ENCODE results near the gene GJD2. TPM values are rescaled to one million over a fixed set of nuclear protein-coding genes. Genes with fewer than 3 reads are reported as not detected.

The GJD2 gene
- total RNA-seq, 4 donors from 2014 or later, result not detected

DNA sequence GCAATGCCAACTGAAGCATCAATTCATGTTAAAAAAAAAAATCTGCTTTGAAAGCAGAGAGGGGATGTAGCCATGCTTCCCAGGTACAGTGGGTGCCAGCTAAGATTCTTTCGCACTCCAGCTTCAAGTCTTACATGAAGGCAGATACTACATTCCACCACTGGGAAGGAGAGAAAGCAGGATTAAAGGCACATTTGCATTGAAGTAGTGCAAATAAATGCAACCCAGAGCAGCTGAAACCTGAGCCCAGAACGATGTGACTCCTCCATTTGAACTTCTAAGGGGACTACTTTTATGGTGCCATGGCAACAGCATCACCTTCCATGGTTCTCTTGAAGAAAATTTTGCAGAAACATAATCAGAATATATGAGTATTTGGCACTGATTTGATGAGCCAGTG, 19.1 kb upstream of the GJD2 start:
- no peak overlapping the region for H3K27ac ChIP-seq
- no peaks in the 10 kb centered on the region for H3K4me1 ChIP-seq
- no peaks in the 10 kb centered on the region for H3K36me3 ChIP-seq
- no peak for DNase-seq (ENCODE audit: low spot score in 2 of 2)
- 37 to 50% methylated on average over 2 of the region's 2 CpGs for WGBS, 2 donors
- TF ChIP-seq, protein P1, sequence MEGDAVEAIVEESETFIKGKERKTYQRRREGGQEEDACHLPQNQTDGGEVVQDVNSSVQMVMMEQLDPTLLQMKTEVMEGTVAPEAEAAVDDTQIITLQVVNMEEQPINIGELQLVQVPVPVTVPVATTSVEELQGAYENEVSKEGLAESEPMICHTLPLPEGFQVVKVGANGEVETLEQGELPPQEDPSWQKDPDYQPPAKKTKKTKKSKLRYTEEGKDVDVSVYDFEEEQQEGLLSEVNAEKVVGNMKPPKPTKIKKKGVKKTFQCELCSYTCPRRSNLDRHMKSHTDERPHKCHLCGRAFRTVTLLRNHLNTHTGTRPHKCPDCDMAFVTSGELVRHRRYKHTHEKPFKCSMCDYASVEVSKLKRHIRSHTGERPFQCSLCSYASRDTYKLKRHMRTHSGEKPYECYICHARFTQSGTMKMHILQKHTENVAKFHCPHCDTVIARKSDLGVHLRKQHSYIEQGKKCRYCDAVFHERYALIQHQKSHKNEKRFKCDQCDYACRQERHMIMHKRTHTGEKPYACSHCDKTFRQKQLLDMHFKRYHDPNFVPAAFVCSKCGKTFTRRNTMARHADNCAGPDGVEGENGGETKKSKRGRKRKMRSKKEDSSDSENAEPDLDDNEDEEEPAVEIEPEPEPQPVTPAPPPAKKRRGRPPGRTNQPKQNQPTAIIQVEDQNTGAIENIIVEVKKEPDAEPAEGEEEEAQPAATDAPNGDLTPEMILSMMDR (IDR thresholded peaks at IDR 0.05), result no peak
- no peak for TF ChIP-seq POLR2A (IDR thresholded peaks at IDR 0.05)
- TF ChIP-seq EP300 (IDR thresholded peaks at IDR 0.05), result no peak
- no peaks in the 10 kb centered on the region for H3K27me3 ChIP-seq
- H3K4me3 ChIP-seq, result no peak overlapping the region
- H3K9me3 ChIP-seq, result no peaks in the 10 kb centered on the region

- Histone ChIP-seq H3K27ac (no peak overlapping the region), H3K4me3 (no peak overlapping the region), H3K9me3 (no peaks in the 10 kb centered on the region), H3K4me1 (no peaks in the 10 kb centered on the region), H3K36me3 (no peaks in the 10 kb centered on the region), H3K27me3 (no peaks in the 10 kb centered on the region)
- no peak for DNase-seq (ENCODE audit: low spot score in 2 of 2)
- no peak for TF ChIP-seq POLR2A (IDR thresholded peaks at IDR 0.05)
- TF ChIP-seq, protein P1 (IDR thresholded peaks at IDR 0.05), result no peak
- no peak for TF ChIP-seq EP300 (IDR thresholded peaks at IDR 0.05)
Observed at GRCh38 chr15:34773013-34773412, 18.2 kb upstream of the GJD2 start.

GRCh38 chr15:34772312-34772711, 17.5 kb upstream of the GJD2 start:
- TF ChIP-seq POLR2A (IDR thresholded peaks at IDR 0.05) (no peak), EP300 (IDR thresholded peaks at IDR 0.05) (no peak)
- TF ChIP-seq, protein P1 (IDR thresholded peaks at IDR 0.05), result no peak
- no peaks in the 10 kb centered on the region for H3K4me1 ChIP-seq
- H3K27ac ChIP-seq, result no peak overlapping the region
- no peak for DNase-seq (ENCODE audit: low spot score in 2 of 2)
- H3K4me3 ChIP-seq, result no peak overlapping the region
- no peaks in the 10 kb centered on the region for H3K27me3 ChIP-seq
- 85 to 86% methylated on average over 2 of the region's 2 CpGs for WGBS, 2 donors
- no peaks in the 10 kb centered on the region for H3K9me3 ChIP-seq
- no peaks in the 10 kb centered on the region for H3K36me3 ChIP-seq

GRCh38 chr15:34769711-34770110, 14.9 kb upstream of the GJD2 start:
- no peak overlapping the region for H3K27ac ChIP-seq
- no peak overlapping the region for H3K4me3 ChIP-seq
- no peaks in the 10 kb centered on the region for H3K36me3 ChIP-seq
- H3K4me1 ChIP-seq, result no peaks in the 10 kb centered on the region
- TF ChIP-seq POLR2A (IDR thresholded peaks at IDR 0.05), result no peak
- TF ChIP-seq, protein P1 (IDR thresholded peaks at IDR 0.05), result no peak
- TF ChIP-seq EP300 (IDR thresholded peaks at IDR 0.05), result no peak
- DNase-seq (ENCODE audit: low spot score in 2 of 2), result no peak
- H3K27me3 ChIP-seq, result no peaks in the 10 kb centered on the region
- H3K9me3 ChIP-seq, result no peaks in the 10 kb centered on the region
- 91 to 94% methylated on average over 2 of the region's 2 CpGs for WGBS, 2 donors

- no peaks in the 10 kb centered on the region for H3K36me3 ChIP-seq
- no peaks in the 10 kb centered on the region for H3K27me3 ChIP-seq
- H3K4me3 ChIP-seq, result no peak overlapping the region
- TF ChIP-seq POLR2A (IDR thresholded peaks at IDR 0.05), result no peak
- no peak overlapping the region for H3K27ac ChIP-seq
- no peak for DNase-seq (ENCODE audit: low spot score in 2 of 2)
- no peaks in the 10 kb centered on the region for H3K9me3 ChIP-seq
- H3K4me1 ChIP-seq, result no peaks in the 10 kb centered on the region
Observed at GRCh38 chr15:34768530-34768929, 13.7 kb upstream of the GJD2 start.

DNA sequence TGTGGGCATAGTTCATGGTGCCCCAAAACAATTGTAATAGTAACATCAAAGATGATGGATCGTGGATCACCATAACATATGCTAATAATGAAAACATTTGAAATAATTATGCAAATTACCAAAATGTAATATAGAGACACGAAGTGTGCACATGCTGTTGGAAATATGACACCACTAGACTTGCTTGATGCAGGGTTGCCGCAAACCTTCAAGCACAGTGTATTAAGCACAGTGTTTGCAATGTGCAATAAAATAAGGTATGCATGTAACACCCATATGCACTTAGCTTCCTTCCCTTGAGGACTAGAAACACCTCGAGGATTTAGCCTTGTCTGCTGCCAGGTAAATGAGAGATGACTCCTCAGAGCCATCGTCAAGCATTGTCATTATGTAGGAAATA, 10.9 kb upstream of the GJD2 start:
- DNase-seq (ENCODE audit: low spot score in 2 of 2), result no peak
- TF ChIP-seq, protein P1 (IDR thresholded peaks at IDR 0.05), result no peak
- TF ChIP-seq POLR2A (IDR thresholded peaks at IDR 0.05), result no peak
- TF ChIP-seq EP300 (IDR thresholded peaks at IDR 0.05), result no peak
- Histone ChIP-seq H3K36me3 (no peaks in the 10 kb centered on the region), H3K27me3 (no peaks in the 10 kb centered on the region), H3K27ac (no peak overlapping the region), H3K4me1 (no peaks in the 10 kb centered on the region), H3K4me3 (no peak overlapping the region), H3K9me3 (no peaks in the 10 kb centered on the region)
- WGBS, 2 donors, result 68 to 69% methylated on average over 5 of the region's 5 CpGs
